Fibroblast of mammary gland (primary cell): ENCODE data around the gene NADSYN1.

Experiments
- DNase-seq: peaks from one replicate; pipeline ENCODE4 v3.0.0-alpha.2; 2010; ENCODE audit warnings: low read depth
- H3K4me3 ChIP-seq: 2 replicates; pipeline ENCODE4 v1.5.1; 2011; ENCODE audit warnings: low read depth, mild to moderate bottlenecking, low read length, moderate library complexity; ENCODE audit not compliant: control insufficient read depth
- TF ChIP-seq, protein P1 (sequence below): conservative IDR thresholded peaks from 2 replicates; pipeline ENCODE4 v1.5.1; 2011; ENCODE audit warnings: low read depth, low read length, inconsistent platforms; ENCODE audit not compliant: control insufficient read depth, insufficient read depth

NADSYN1 gene

DNA sequence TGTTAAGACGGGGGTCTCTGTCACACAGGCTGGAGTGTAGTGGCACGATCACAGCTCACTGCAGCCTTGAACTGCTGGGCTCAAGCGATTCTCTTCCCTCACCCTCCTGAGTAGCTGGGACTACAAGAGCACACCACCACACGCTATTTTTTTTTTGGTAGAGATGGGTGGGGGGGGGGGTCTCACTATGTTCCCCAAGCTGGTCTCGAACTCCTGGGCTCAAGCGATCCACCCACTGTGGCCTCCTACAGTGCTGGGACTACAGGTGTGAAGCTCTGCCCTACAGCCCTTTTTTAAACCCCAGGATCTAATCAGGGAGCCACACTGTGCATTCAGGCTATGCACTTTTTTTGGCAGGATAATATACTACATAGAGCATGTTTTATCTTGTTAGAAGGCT is 3.4 kb upstream of the NADSYN1 start:
- H3K4me3 ChIP-seq, result peak overlapping the region; percentile 93
- TF ChIP-seq, protein P1, sequence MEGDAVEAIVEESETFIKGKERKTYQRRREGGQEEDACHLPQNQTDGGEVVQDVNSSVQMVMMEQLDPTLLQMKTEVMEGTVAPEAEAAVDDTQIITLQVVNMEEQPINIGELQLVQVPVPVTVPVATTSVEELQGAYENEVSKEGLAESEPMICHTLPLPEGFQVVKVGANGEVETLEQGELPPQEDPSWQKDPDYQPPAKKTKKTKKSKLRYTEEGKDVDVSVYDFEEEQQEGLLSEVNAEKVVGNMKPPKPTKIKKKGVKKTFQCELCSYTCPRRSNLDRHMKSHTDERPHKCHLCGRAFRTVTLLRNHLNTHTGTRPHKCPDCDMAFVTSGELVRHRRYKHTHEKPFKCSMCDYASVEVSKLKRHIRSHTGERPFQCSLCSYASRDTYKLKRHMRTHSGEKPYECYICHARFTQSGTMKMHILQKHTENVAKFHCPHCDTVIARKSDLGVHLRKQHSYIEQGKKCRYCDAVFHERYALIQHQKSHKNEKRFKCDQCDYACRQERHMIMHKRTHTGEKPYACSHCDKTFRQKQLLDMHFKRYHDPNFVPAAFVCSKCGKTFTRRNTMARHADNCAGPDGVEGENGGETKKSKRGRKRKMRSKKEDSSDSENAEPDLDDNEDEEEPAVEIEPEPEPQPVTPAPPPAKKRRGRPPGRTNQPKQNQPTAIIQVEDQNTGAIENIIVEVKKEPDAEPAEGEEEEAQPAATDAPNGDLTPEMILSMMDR, result no peak
- DNase-seq, result no peak

DNA sequence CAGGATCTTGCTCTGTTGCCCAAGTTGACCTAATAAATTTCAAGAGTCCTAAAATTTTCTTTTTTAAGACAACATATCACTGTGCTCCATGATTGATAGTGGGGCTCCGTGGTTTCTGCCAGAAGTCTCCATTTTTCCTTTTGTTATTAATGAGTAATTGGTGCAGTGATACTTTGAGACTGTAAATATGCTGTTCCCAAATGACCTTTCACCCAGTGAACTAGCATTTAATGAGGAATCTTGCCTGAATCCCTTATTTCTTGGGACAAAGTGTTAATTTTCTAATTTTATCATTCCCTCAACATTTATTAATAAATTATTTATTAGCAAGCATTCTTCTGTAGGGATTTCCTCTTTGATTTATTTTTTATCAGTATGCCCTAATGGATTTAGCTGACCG is 2.5 kb upstream of the NADSYN1 start:
- TF ChIP-seq, protein P1, result no peak
- DNase-seq, result no peak
- no peak overlapping the region for H3K4me3 ChIP-seq

DNA sequence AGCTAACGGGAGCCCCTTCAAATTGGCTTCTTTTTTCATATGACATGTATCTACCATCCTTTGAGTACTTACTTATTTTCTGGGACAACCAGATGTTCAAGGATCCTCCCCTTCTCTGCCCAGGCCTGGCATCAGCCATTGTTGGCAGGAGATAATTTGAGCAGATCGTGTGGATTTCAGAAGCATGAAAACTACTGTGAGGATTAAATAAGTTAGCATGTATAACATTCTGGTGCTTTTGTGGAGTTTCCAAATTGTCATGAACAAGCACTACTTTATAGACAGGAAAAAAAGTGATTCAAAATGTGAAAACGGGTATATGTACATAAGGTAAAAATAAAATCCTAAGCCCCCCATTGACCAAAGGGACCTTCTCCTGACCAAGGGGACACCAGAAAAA is 2.1 kb upstream of the NADSYN1 start:
- no peak overlapping the region for H3K4me3 ChIP-seq
- no peak for DNase-seq
- TF ChIP-seq, protein P1, result no peak

DNA sequence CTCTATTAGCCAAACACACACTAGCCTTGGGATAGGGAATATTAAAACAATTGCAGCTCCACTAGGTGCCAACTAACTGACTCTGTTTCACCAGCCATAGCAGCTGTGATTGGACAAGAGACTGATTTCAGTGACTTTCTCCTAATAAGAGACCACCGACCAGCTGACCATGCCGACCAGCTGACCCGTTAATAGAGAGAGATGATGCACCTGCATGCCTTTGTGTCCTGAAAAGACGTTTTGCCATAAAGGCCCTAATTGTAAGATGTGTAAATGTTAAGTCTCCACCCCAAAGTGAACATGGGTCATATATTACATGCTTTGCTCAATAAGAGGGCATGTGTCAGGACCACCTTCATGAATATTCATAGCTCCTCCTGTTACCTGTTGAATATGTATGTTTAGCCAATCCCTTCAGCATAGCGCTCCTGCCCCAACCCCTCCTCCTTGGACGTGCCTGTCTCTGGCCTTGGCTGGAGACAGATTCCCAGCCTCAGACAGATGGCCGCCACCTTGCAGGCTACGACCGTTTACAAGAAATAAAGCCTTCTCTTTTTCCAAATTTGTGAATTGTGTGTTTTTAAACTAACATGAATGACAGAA is 1.3 kb upstream of the NADSYN1 start:
- TF ChIP-seq, protein P1, result no peak
- DNase-seq, result no peak
- no peak overlapping the region for H3K4me3 ChIP-seq

DNA sequence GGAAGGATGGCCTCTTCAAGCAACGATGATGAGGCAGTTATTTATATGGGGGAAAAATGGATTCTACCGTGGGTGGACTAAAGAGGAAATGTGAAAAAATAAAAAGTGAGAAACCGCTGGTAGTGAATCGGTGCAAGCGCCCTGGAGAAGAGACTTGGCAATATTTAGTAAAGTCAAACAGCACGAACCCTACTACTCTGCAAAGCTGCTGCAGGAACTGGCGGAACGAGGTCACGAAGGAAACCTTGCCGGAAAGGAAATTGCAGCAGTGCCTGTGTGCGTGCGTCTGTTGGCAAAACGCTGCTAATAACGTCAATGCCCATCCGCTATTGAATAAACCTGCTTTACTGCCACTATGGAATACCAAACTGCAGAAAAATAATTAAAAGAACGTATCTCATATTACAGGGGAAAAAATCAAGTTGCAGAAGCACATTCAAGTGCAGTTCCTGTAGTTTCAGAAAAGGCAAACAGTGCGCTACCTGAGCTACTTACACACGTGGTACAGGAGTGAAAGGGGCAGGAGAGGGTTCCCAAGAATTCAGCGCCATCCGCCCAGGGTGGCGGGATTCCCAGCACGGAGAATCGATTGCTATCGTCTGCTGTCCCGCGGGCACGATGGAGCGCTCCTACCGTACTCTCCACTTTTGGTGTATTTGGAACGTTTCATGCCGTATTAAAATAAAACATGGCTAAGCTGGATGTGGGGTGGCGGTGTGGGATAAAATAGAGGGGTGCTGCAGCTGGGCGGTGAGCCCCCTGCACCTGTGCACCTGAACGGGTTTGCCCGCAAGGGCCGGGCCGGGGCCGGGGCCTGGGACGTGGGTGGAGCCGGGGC is 585 bp upstream of the NADSYN1 start:
- DNase-seq, result peak; percentile 54
- peak overlapping the region; percentile 71 for H3K4me3 ChIP-seq
- TF ChIP-seq, protein P1, result no peak

DNA sequence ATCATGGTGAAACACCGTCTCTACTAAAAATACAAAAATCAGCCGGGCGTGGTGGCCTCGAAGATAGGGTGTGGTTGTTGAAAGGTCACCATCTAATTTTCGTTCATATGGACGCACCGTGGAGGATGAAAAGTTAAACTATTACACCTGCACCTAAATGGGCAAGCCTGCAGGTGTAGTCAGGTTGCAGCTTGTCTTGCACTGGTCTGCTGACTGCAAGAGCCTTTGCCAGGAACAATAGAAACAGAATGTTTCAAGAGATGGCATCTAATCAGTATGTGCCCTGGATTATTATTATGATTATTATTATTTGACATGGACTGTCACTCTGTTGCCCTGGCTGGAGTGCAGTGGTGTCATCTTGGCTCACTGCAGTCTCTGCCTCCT is 908 bp downstream of the NADSYN1 start:
- TF ChIP-seq, protein P1, result no peak
- peak overlapping the region; percentile 73 for H3K4me3 ChIP-seq
- no peak for DNase-seq
